ENCODE data around the gene METRN.
A peak's percentile ranks its signal among the peaks of the same experiment; 100 is the strongest.
"Not testable (repeated sequence)": the region's sequence is repeated elsewhere in the genome, so short reads cannot be mapped to it uniquely, and the experiment has no call there.

The METRN gene

DNA sequence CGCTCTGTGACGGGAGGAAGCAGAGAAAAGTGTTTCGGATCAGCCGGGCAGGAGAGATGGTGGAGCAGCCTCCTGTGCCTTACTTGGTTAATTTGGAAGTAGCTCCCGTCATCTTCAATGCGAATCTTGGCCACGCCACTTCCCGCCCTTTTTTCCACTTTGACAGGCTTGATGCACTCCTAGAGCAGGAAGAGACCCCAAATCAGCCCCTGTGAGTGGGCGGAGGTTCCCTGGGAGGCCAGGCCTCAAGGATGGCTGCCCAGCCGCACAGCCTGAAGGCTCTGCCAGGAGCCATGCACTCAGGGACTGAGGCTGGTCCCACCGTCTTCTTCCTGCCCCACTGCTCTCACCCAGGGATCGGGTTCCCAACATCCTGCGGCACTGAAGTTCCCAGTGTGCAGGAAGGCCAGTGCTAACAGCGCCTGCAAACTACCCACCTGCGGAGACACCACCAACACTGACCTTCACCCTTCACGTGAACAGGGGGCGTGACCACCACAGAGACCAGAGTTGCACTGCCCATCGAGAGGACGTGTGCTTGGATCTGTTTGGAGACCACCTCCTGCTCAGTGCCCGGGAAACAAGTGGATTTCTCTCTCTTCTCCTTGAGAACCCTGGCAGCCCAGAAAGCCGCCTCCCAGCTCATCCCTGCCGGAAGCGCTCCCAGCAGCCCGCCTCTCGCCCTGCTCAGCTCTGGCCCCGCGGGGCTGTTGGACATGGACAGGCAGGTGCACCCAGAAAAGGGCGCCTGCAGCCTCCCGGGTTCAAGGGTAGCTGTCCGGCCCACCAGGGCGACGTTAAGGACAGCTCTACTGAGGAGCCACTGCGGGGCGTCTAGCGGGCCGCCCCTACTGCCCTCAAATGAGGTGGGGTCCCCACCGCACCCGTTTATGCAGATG lies 24.9 kb downstream of the METRN start:
- DNase-seq = no peak

DNA sequence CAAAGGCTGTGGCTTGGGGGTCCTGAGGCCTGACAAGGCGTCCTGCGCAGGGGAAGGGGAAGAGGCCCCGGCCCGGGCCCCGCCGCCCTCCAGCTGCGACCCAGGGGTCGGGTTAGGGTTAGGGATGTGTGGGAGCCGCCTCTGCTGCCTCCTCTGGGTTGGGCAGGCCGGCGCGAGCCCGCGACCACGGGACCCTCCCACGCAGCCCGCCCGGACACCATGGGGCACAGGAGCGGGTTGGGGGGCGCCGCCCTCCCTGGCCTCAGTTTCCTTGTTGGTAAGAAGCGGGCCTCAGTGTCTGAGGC lies 25.5 kb downstream of the METRN start:
- no peak for DNase-seq

DNA sequence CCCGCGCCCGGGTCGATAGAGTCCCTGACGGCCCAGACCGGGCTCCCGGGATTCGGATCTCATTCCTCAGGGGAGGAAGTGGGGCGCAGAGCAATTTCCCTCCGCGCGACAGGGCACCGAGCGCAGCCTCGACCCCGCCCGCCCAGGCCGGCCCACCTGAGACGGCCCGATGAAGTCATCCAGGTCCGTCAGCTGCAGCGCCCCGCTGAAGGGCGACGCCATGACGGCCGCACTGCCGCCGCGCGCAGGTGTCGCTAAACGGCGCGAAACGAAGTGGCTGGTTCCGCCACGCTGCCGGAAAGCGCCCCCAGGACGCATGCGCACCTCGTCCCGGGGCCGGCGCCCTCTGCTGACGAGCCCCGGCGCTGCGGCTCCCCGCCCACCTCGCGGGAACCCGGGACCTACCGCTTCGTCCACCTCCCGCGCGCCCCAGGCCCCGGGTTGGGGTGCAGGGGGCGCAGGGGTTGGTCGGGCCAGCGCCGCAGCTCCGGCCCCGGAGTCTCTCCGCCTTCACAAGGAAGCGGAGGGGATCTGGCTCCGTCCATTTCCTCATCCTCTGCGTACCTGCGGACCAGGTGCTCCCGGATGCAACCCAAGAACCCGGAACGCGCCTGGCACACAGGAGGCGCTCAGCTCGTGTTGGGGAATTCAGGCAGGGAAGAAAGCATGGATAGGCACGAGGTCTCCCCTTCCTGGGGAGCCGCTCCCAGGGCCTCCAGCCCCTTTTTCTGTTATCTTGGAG lies 26.0 kb downstream of the METRN start, which contains the start of gene CIAO3:
TSS of gene CIAO3 (minus strand) at position 234 of the 742 bp plus-strand sequence. CDS start at position 222, 12 bp downstream.
- peak; percentile 91 for DNase-seq

DNA sequence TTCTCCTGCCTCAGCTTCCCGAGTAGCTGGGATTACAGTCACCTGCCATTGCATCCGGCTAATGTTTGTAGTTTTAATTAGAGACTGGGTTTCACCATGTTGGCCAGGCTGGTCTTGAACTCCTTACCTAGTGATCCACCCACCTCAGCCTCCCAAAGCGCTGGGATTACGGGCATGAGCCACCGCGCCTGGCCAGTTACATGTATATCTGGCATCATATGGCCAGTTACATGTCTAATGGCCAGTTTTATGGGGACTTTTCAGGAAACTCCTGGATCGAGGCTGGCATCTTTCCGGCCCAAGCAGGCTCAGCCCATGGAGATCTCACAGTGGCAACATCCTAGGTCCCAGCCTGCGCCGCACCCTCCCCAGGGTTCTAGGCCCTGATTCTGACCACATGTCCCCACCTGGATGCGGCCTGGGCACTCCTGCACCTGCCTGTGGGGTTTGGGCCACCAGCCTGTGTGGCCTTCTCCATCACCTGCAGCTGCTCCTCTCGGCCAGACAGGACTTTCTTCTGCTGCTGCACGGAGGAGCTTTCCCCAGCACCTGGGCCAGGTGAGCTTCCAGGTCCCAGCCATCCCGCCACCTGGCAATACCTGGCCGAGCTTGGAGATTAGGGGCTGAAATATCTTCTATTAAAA lies 27.2 kb downstream of the METRN start:
- no peak for DNase-seq

DNA sequence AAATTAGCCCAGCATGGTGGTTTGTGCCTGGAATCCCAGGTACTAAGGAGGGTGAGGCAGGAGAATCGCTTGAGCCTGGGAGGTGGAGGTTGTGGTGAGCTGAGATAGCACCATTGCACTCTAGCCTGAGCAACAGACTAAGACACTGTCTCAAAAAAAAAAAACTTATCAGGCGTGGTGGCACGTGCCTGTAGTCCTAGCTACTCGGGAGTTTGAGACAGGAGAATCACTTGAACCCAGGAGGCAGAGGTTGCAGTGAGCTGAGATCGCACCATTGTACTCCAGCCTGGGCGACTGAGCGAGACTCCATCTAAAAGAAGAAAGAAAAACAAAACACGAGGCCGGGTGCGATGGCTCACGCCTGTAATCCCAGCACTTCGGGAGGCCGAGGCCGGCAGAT lies 28.0 kb downstream of the METRN start:
- DNase-seq = not testable (repeated sequence)

GRCh38 chr16:743794-744500 lies 29.0 kb downstream of the METRN start:
- no peak for DNase-seq

GRCh38 chr16:745739-746138 lies 30.8 kb downstream of the METRN start:
- no peak for DNase-seq

GRCh38 chr16:746637-747036 lies 31.7 kb downstream of the METRN start:
- no peak for DNase-seq

- no peak for DNase-seq
Measured at GRCh38 chr16:747978-748746, 33.2 kb downstream of the METRN start.

GRCh38 chr16:749010-749409 lies 34.1 kb downstream of the METRN start:
- DNase-seq = no peak

DNA sequence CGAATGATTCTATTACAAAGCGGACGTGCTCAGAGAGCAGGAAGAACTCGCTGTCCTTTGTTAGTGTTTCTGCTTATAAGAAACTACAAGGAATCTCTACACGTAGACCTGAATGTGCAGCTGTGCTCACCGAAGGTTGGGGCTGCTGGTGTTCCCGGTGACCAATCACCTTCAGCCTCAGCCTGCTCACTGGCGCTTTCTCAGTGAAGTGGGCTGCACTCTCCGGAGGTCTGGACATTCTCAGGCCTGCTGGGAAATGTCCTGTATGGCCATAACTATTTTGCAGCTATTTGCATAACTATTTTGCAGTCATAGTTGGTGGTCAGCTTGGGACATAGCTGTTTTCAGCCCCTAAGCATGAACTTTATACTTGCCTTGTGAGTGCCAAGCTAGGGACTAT lies 35.6 kb downstream of the METRN start:
- DNase-seq = no peak

GRCh38 chr16:751152-752006 lies 36.5 kb downstream of the METRN start:
- no peak for DNase-seq

DNA sequence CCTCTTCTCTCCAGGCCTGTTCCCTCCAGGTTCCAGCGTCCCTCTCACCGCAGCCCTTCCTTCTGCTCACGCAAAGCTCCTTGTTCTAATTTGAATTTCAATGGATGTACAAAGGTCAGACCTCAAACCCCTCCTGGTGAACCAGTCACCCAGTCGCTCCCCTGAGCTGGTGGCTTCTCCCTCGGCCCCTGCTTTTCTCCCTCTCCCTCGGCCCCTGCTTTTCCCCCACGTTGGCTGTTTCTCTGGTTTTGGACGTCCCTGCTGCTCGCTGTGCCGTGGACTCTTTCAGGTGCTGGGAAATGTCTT lies 37.0 kb downstream of the METRN start:
- no peak for DNase-seq

DNA sequence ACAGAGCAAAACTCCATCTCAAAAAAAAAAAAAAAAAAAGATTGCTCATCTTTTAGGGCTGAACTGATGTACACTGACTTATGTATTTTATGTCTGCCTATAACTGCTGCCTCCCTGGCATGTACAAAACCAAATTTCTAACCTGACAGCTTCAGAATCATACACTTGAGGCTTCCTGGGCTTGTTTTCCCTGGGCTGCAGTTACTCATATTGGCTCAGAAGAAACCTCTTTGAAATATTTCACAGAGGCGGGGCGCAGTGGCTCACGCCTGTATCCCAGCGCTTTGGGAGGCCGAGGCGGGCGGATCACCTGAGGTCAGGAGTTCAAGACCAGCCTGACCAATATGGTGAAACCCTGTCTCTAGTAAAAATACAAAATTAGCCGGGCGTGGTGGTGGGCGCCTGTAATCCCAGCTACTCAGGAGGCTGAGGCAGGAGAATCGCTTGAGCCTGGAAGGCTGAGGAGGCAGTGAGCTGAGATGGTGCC lies 39.2 kb downstream of the METRN start:
- DNase-seq = not testable (repeated sequence)

GRCh38 chr16:754656-755055 lies 39.7 kb downstream of the METRN start:
- no peak for DNase-seq

DNA sequence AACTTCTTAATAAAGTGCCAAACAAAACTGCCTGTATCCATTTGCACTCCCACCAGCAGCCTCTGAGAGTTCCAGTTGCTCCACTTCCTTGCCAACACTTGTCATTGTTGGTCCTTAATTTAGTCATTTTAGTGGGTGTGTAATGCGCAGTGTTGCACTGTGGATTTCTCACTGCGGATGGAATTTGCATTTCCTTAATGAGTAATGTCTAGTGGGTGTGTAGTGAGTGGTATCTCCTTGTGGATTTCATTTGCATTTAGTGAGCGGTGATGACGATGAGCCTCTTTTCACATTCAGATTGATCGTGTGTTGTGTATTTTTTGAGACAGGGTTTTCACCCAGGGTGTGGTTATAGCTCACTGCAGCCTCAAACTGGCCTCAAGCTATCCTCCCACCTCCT lies 41.5 kb downstream of the METRN start:
- DNase-seq = no peak

GRCh38 chr16:759110-759910 lies 44.4 kb downstream of the METRN start:
- no peak for DNase-seq

DNA sequence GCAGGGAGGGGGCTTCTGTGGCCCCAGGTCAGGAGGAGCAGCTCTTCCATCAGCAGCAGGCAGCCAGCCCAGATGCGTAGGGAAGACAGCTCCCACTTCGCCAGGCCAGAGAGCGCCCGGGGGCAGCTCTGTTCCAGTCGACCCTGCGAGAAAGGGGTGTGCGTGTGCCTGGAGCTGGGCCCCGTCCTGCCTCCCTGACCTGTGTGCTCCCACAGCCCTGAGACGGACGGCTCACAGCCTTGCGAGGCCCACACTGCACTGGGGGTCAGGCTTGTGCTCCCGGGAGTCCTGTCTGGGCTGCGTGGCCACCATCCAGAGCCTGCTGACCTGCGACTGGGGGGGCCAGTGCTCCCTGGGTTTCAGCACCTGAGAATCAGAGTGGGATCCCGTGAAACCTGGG lies 45.1 kb downstream of the METRN start:
- DNase-seq = no peak

GRCh38 chr16:760545-761343 lies 45.8 kb downstream of the METRN start, which contains the start of gene MSLN:
MSLN (plus strand) TSS chr16:760734; CDS start chr16:762681, 1,947 bp downstream.
- no peak for DNase-seq
